GM12878 (cell line): ENCODE data around the gene GON7. TPM values are rescaled to one million over a fixed set of nuclear protein-coding genes. Genes with fewer than 3 reads are reported as not detected.

Source experiments
- BCL11A ChIP-seq: IDR thresholded peaks from 2 replicates; pipeline ENCODE4 v1.6.1; 2011; ENCODE audit warnings: low read depth, low read length
- CREB1 ChIP-seq: IDR thresholded peaks from 2 replicates; pipeline ENCODE4 v1.6.1; 2012; ENCODE audit warnings: low read depth, mild to moderate bottlenecking, inconsistent platforms
- GABPA ChIP-seq: IDR thresholded peaks from 2 replicates; pipeline ENCODE4 v1.6.1; 2014; ENCODE audit warnings: antibody characterized with exemption, low read depth, mild to moderate bottlenecking, inconsistent platforms
- MYB ChIP-seq: fragments of 150-350 bp; IDR thresholded peaks from 2 replicates; pipeline ENCODE4 v1.6.1; 2014; ENCODE audit warnings: mild to moderate bottlenecking, low read depth, low read length, borderline replicate concordance
- NBN ChIP-seq: fragments of 450-650 bp; IDR thresholded peaks from 2 replicates; pipeline ENCODE4 v1.6.1; 2016
- NR2F1 ChIP-seq: fragments of 450-650 bp; conservative IDR thresholded peaks from 2 replicates; pipeline ENCODE4 v1.6.1; 2017; ENCODE audit warnings: mild to moderate bottlenecking
- PML ChIP-seq: IDR thresholded peaks from 2 replicates; pipeline ENCODE4 v1.6.1; 2012; ENCODE audit warnings: low read length, inconsistent platforms
- RAD21 ChIP-seq: IDR thresholded peaks from 2 replicates; pipeline ENCODE4 v1.6.1; 2011; ENCODE audit warnings: mild to moderate bottlenecking, low read depth, low read length, moderate library complexity; ENCODE audit not compliant: insufficient read depth
- RB1 ChIP-seq: fragments of 450-650 bp; formaldehyde crosslinking; IDR thresholded peaks from 2 replicates; pipeline ENCODE4 v1.6.1; 2017; ENCODE audit warnings: mild to moderate bottlenecking, borderline replicate concordance
- RUNX3 ChIP-seq: IDR thresholded peaks from 2 replicates; pipeline ENCODE4 v1.6.1; 2012; ENCODE audit warnings: low read length, inconsistent platforms
- SUPT20H ChIP-seq: IDR thresholded peaks from 2 replicates; pipeline ENCODE4 v1.6.1; 2011; ENCODE audit warnings: low read depth, mild to moderate bottlenecking, low read length, moderate library complexity, borderline replicate concordance; ENCODE audit not compliant: control insufficient read depth
- TAF1 ChIP-seq: IDR thresholded peaks from 2 replicates; pipeline ENCODE4 v1.6.1; 2011; ENCODE audit warnings: mild to moderate bottlenecking, low read depth, low read length, borderline replicate concordance
- TCF7 ChIP-seq: IDR thresholded peaks from 2 replicates; pipeline ENCODE4 v1.6.1; 2014; ENCODE audit warnings: antibody characterized with exemption, borderline replicate concordance
- ZNF622 ChIP-seq: fragments of 450-650 bp; IDR thresholded peaks from 2 replicates; pipeline ENCODE4 v1.6.1; 2017; ENCODE audit warnings: mild to moderate bottlenecking, inconsistent platforms
- polyA plus RNA-seq, 11 experiments: library from polyadenylated mRNA; depleted of rRNA in 4 of 11; unstranded in 6 of 11; stranded (reverse) in 5 of 11; fragments of >200 nt; fragmentation: Nextera tagmentation in 4 of 11; fragmentation: Illumina TruSeq in 1 of 11; extraction: Ambion mirVana in 4 of 11; extraction: Trizol in 1 of 11; gene quantifications; 1 replicate in 1 of 11; 2 replicates in 10 of 11; pipeline versions ENCODE4 v1.2.1 to v1.2.3, GENCODE V29; 2011 to 2016; ENCODE audit warnings: inconsistent platforms in 2 of 11, missing spikeins in 2 of 11, low read depth in 1 of 11
- total RNA-seq, 4 experiments: library from RNA; depleted of rRNA in 3 of 4; stranded (reverse); fragments of >200 nt in 3 of 4; fragmentation: Illumina TruSeq in 1 of 4; extraction: Trizol in 1 of 4; gene quantifications; 2 replicates each; pipeline versions ENCODE4 v1.2.1 to v1.2.3, GENCODE V29; 2013 to 2021
- TF ChIP-seq, protein P1 (sequence below): fragments of 450-650 bp; formaldehyde crosslinking; IDR thresholded peaks from 2 replicates; pipeline ENCODE4 v1.4.0; 2022; ENCODE audit warnings: mild to moderate bottlenecking, moderate library complexity
- TF ChIP-seq, protein P2 (sequence below): fragments of 450-650 bp; IDR thresholded peaks from 2 replicates; pipeline ENCODE4 v1.6.1; 2017; ENCODE audit warnings: mild to moderate bottlenecking, moderate library complexity
- TF ChIP-seq, protein P3 (sequence below): fragments of 450-650 bp; IDR thresholded peaks from 2 replicates; pipeline ENCODE4 v1.6.1; 2018; ENCODE audit warnings: mild to moderate bottlenecking, low read depth, moderate library complexity; ENCODE audit not compliant: partially characterized antibody

The GON7 gene
- total and polyA plus RNA-seq, 10 of the 15 experiments (the other 5 are each of a cell fraction or from before 2014, with no cell fraction given) = 21.6 to 59.0 (median 33.0) TPM

DNA sequence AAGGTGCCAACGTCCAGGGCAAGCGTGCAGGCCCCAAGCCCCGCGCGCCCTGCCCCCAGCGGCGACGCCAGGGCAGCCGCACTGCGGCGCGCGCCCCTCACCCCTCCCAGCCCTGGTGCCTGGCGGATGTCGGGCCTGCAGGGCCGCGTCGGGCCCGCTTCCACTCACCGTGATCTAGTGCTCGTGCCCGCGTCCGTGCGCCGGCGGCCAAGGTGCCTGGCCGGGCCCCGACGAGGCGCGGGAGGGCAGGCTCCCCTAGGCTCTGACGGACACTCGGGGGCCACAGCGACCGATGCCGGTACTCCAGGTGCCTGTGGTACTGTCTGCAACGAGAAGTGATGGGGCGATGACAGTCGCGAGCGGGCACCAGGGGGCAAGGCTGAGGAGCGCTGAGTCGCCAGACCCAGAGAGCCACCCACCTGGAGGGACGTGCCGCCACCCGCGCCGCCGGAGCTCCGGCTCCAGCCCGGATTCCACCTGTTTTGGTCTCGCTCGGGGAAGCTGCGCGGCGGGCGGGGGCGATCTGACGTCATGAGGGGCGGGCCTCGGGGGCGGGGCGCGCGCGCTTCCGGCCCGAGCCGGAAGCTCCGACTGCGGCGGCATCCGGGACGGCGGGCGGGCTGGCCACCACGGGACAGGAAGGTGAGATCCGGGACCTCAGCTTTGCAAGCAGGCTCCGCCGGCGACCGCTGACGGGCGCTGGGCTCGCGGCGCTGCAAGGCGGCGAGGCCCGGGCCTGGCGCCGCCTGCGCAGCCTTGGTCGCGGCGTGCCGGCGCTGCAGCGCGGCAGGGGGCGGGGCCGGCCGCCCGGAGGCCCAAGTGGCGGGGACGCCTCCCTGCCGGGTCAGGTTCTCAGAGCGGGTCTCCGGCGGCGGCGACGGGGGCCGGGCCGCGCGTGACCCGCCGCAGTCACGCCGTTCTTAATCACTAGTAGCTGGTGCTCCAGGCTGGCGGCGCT is 22.2 kb downstream of the GON7 start, which contains the start of the genes LYSET and MOAP1 (continued):
- TF ChIP-seq, protein P1, sequence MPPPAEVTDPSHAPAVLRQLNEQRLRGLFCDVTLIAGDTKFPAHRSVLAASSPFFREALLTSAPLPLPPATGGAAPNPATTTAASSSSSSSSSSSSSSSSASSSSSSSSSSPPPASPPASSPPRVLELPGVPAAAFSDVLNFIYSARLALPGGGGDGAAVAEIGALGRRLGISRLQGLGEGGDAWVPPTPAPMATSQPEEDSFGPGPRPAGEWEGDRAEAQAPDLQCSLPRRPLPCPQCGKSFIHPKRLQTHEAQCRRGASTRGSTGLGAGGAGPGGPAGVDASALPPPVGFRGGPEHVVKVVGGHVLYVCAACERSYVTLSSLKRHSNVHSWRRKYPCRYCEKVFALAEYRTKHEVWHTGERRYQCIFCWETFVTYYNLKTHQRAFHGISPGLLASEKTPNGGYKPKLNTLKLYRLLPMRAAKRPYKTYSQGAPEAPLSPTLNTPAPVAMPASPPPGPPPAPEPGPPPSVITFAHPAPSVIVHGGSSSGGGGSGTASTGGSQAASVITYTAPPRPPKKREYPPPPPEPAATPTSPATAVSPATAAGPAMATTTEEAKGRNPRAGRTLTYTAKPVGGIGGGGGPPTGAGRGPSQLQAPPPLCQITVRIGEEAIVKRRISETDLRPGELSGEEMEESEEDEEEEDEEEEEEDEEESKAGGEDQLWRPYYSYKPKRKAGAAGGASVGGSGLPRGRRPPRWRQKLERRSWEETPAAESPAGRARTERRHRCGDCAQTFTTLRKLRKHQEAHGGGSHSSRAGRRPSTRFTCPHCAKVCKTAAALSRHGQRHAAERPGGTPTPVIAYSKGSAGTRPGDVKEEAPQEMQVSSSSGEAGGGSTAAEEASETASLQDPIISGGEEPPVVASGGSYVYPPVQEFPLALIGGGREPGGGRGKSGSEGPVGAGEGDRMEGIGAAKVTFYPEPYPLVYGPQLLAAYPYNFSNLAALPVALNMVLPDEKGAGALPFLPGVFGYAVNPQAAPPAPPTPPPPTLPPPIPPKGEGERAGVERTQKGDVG (CRISPR knock-in tag) = no peak
- TF ChIP-seq NBN (peak; percentile 76), BCL11A (no peak), ZNF622 (no peak), PML (no peak), CREB1 (peak; percentile 78), MYB (no peak), RAD21 (0 out of 2 replicates have a peak, but pooled peaks have one; percentile 24), RB1 (peak; percentile 60; the same call in 1 of the 2 replicates), TAF1 (0 out of 2 replicates have a peak, but pooled peaks have one; percentile 38), NR2F1 (peak; percentile 68), TCF7 (no peak), SUPT20H (no peak), RUNX3 (0 out of 2 replicates have a peak, but pooled peaks have one; percentile 6), GABPA (peak; percentile 80)
- TF ChIP-seq, protein P2, sequence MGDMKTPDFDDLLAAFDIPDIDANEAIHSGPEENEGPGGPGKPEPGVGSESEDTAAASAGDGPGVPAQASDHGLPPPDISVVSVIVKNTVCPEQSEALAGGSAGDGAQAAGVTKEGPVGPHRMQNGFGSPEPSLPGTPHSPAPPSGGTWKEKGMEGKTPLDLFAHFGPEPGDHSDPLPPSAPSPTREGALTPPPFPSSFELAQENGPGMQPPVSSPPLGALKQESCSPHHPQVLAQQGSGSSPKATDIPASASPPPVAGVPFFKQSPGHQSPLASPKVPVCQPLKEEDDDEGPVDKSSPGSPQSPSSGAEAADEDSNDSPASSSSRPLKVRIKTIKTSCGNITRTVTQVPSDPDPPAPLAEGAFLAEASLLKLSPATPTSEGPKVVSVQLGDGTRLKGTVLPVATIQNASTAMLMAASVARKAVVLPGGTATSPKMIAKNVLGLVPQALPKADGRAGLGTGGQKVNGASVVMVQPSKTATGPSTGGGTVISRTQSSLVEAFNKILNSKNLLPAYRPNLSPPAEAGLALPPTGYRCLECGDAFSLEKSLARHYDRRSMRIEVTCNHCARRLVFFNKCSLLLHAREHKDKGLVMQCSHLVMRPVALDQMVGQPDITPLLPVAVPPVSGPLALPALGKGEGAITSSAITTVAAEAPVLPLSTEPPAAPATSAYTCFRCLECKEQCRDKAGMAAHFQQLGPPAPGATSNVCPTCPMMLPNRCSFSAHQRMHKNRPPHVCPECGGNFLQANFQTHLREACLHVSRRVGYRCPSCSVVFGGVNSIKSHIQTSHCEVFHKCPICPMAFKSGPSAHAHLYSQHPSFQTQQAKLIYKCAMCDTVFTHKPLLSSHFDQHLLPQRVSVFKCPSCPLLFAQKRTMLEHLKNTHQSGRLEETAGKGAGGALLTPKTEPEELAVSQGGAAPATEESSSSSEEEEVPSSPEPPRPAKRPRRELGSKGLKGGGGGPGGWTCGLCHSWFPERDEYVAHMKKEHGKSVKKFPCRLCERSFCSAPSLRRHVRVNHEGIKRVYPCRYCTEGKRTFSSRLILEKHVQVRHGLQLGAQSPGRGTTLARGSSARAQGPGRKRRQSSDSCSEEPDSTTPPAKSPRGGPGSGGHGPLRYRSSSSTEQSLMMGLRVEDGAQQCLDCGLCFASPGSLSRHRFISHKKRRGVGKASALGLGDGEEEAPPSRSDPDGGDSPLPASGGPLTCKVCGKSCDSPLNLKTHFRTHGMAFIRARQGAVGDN = peak; percentile 52
- TF ChIP-seq, protein P3, sequence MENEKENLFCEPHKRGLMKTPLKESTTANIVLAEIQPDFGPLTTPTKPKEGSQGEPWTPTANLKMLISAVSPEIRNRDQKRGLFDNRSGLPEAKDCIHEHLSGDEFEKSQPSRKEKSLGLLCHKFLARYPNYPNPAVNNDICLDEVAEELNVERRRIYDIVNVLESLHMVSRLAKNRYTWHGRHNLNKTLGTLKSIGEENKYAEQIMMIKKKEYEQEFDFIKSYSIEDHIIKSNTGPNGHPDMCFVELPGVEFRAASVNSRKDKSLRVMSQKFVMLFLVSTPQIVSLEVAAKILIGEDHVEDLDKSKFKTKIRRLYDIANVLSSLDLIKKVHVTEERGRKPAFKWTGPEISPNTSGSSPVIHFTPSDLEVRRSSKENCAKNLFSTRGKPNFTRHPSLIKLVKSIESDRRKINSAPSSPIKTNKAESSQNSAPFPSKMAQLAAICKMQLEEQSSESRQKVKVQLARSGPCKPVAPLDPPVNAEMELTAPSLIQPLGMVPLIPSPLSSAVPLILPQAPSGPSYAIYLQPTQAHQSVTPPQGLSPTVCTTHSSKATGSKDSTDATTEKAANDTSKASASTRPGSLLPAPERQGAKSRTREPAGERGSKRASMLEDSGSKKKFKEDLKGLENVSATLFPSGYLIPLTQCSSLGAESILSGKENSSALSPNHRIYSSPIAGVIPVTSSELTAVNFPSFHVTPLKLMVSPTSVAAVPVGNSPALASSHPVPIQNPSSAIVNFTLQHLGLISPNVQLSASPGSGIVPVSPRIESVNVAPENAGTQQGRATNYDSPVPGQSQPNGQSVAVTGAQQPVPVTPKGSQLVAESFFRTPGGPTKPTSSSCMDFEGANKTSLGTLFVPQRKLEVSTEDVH = no peak
